MM.1S (cell line): Measurements from ENCODE around the gene ENTPD2.

Source experiments
- DNase-seq: peaks from one replicate; pipeline ENCODE4 v3.0.0-alpha.2; 2015
- H2AFZ ChIP-seq: fragments of 300-600 bp; sonication (generic); 2 replicates; pipeline ENCODE4 v1.6.0; 2016; ENCODE audit warnings: antibody characterized with exemption, low read length
- H3F3A ChIP-seq: fragments of 300-600 bp; sonication (generic); 2 replicates; pipeline ENCODE4 v1.6.1; 2016; ENCODE audit warnings: mild to moderate bottlenecking, antibody characterized with exemption, low read length, moderate library complexity, mixed read lengths; ENCODE audit not compliant: insufficient read depth
- H3K27ac ChIP-seq: fragments of 300-600 bp; sonication (generic); 2 replicates; pipeline ENCODE4 v1.5.1; 2016; ENCODE audit warnings: mild to moderate bottlenecking, low read length
- H3K27me3 ChIP-seq: fragments of 300-600 bp; sonication (generic); replicated peaks from 2 replicates; pipeline ENCODE4 v1.6.0; 2016; ENCODE audit warnings: low read length; ENCODE audit not compliant: insufficient read depth
- H3K36me3 ChIP-seq: fragments of 300-600 bp; sonication (generic); replicated peaks from 2 replicates; pipeline ENCODE4 v1.6.1; 2016; ENCODE audit warnings: mild to moderate bottlenecking, low read length, mixed read lengths; ENCODE audit not compliant: insufficient read depth
- H3K4me1 ChIP-seq: fragments of 300-600 bp; sonication (generic); 2 replicates; pipeline ENCODE4 v1.6.1; 2016; ENCODE audit warnings: low read length, mixed read lengths
- H3K4me2 ChIP-seq: fragments of 300-600 bp; sonication (generic); 2 replicates; pipeline ENCODE4 v1.6.0; 2016; ENCODE audit warnings: low read depth, low read length
- H3K4me3 ChIP-seq: fragments of 300-600 bp; sonication (generic); 2 replicates; pipeline ENCODE4 v1.5.1; 2016; ENCODE audit warnings: low read length, mixed read lengths
- H3K79me2 ChIP-seq: fragments of 300-600 bp; sonication (generic); 2 replicates; pipeline ENCODE4 v1.6.1; 2016; ENCODE audit warnings: mixed run types, low read length, mixed read lengths
- H3K9ac ChIP-seq: fragments of 300-600 bp; sonication (generic); 2 replicates; pipeline ENCODE4 v1.6.1; 2016; ENCODE audit warnings: low read length, mixed read lengths
- H3K9me2 ChIP-seq: fragments of 300-600 bp; sonication (generic); replicated peaks from 2 replicates; pipeline ENCODE4 v1.6.1; 2016; ENCODE audit warnings: mild to moderate bottlenecking, low read length, mixed read lengths; ENCODE audit not compliant: insufficient read depth
- H3K9me3 ChIP-seq: fragments of 300-600 bp; sonication (generic); replicated peaks from 2 replicates; pipeline ENCODE4 v1.6.1; 2016; ENCODE audit warnings: mild to moderate bottlenecking, low read length, mixed read lengths; ENCODE audit not compliant: insufficient read depth
- H4K20me1 ChIP-seq: fragments of 300-600 bp; sonication (generic); 2 replicates; pipeline ENCODE4 v1.6.1; 2016; ENCODE audit warnings: mild to moderate bottlenecking, low read length, moderate library complexity, mixed read lengths; ENCODE audit not compliant: insufficient read depth
- CTCF ChIP-seq: fragments of 300-600 bp; sonication (generic); IDR thresholded peaks from 2 replicates; pipeline ENCODE4 v1.5.1; 2016; ENCODE audit warnings: antibody characterized with exemption, low read length, mixed read lengths
- EZH2 ChIP-seq: fragments of 300-600 bp; sonication (generic); optimal IDR thresholded peaks from 2 replicates; pipeline ENCODE3; 2017; ENCODE audit warnings: low read depth, mild to moderate bottlenecking, antibody characterized with exemption, low read length, mixed read lengths
- EZH2phosphoT487 ChIP-seq: fragments of 300-600 bp; sonication (generic); IDR thresholded peaks from 2 replicates; pipeline ENCODE4 v1.6.1; 2018; ENCODE audit warnings: antibody characterized with exemption, low read length

ENTPD2 gene

GRCh38 chr9:137075275-137075775, 21.5 kb upstream of the ENTPD2 start:
- no peaks in the 10 kb centered on the region for H3K9me2 ChIP-seq
- peaks cover 12% of the 10 kb centered on the region; the same call in 1 of the 2 replicates for H3K4me1 ChIP-seq
- H2AFZ ChIP-seq = no peak overlapping the region
- H3K27ac ChIP-seq = no peak overlapping the region
- peaks cover 24% of the 10 kb centered on the region for H3K79me2 ChIP-seq
- TF ChIP-seq CTCF (no peak), EZH2 (no peak), EZH2phosphoT487 (no peak)
- H3K9me3 ChIP-seq = no peaks in the 10 kb centered on the region
- H3K27me3 ChIP-seq = no peaks in the 10 kb centered on the region
- peaks cover 4% of the 10 kb centered on the region; the same call in 1 of the 2 replicates for H3F3A ChIP-seq
- H3K9ac ChIP-seq = no peak overlapping the region
- H3K4me3 ChIP-seq = no peak overlapping the region
- H3K36me3 ChIP-seq = peaks cover 3% of the 10 kb centered on the region; the same call in 1 of the 2 replicates
- H3K4me2 ChIP-seq = no peak overlapping the region
- no peaks in the 10 kb centered on the region for H4K20me1 ChIP-seq
- DNase-seq = no peak

GRCh38 chr9:137074657-137075274, 20.9 kb upstream of the ENTPD2 start:
- Histone ChIP-seq H3K27me3 (no peaks in the 10 kb centered on the region), H3K4me2 (no peak overlapping the region), H3K36me3 (peaks cover 2% of the 10 kb centered on the region; the same call in 1 of the 2 replicates), H3F3A (peaks cover 4% of the 10 kb centered on the region; the same call in 1 of the 2 replicates), H4K20me1 (no peaks in the 10 kb centered on the region), H3K9me3 (no peaks in the 10 kb centered on the region), H3K4me1 (peaks cover 12% of the 10 kb centered on the region; the same call in 1 of the 2 replicates), H2AFZ (no peak overlapping the region), H3K9me2 (no peaks in the 10 kb centered on the region), H3K27ac (no peak overlapping the region), H3K79me2 (peaks cover 21% of the 10 kb centered on the region), H3K9ac (no peak overlapping the region), H3K4me3 (no peak overlapping the region)
- TF ChIP-seq EZH2phosphoT487 = no peak
- TF ChIP-seq EZH2 = no peak
- TF ChIP-seq CTCF = no peak
- DNase-seq = no peak

GRCh38 chr9:137073992-137074399, 20.1 kb upstream of the ENTPD2 start:
- H3K4me3 ChIP-seq = no peak overlapping the region
- no peaks in the 10 kb centered on the region for H3K9me3 ChIP-seq
- H3K4me1 ChIP-seq = peaks cover 16% of the 10 kb centered on the region; the same call in 1 of the 2 replicates
- no peaks in the 10 kb centered on the region for H3K36me3 ChIP-seq
- H3F3A ChIP-seq = peaks cover 4% of the 10 kb centered on the region; the same call in 1 of the 2 replicates
- H3K9me2 ChIP-seq = no peaks in the 10 kb centered on the region
- no peak overlapping the region for H2AFZ ChIP-seq
- H3K79me2 ChIP-seq = peaks cover 21% of the 10 kb centered on the region
- no peak overlapping the region for H3K9ac ChIP-seq
- no peak overlapping the region for H3K27ac ChIP-seq
- TF ChIP-seq CTCF = no peak
- TF ChIP-seq EZH2phosphoT487 = no peak
- TF ChIP-seq EZH2 = no peak
- H4K20me1 ChIP-seq = no peaks in the 10 kb centered on the region
- no peak for DNase-seq
- no peaks in the 10 kb centered on the region for H3K27me3 ChIP-seq
- no peak overlapping the region for H3K4me2 ChIP-seq
